ENCODE measurements around the gene NDUFB3.
"Not testable (repeated sequence)": the region's sequence is repeated elsewhere in the genome, so short reads cannot be mapped to it uniquely, and the experiment has no call there.

NDUFB3 gene

DNA sequence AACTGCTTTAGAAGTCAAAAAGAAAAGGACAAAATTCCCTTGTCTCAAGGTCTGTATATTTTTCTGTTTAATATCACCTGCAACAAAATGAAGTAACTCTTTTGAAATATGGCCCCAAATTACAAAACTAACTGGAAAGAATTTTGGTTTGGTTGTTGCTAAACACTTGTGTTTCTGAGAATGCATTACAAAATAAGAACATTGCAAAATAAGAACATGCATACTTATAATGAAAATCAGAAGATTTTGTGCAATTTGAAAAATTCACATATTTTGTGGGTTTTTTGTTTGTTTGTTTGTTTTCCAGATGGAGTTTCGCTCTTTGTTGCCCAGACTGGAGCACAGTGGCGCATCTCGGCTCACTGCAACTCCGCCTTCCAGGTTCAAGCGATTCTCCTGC is 21.8 kb downstream of the NDUFB3 start:
- DNase-seq: peak; percentile 18 to 72 (median 71)

DNA sequence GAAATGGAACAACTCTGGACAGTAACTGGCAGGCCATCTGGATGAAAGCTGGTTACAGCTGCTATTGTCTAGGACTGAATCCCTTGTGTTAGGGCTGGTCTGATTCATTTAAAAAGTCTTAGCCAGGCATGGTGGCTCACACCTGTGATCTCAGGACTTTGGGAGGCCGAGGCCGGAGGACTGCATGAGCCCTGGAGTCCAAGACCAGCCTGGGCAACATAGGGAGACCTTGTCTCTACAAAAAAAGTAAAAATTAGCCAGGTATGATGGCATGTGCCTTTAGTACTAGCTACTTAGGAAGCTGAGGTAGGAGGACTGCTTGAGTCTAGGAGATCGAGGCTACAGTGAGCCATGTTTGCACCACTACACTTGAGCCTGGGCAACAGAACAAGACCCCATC is 28.7 kb downstream of the NDUFB3 start:
- no peak for DNase-seq

DNA sequence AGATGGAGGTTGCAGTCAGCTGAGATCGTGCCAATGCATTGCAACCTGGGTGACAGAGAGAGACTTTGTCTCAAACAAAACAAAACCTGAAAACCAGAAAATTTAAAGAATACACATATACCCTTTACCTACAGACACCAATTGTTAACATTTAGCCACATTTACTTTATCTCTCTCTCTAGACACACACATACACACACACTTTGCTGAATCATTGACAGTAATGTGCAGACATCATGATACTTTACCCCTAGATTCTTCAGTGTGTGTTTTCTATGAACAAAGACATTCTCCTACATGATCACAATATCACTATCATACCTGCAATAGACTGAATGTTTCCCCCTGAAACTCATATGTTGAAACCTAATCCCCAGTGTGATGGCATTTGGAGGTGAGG is 34.0 kb downstream of the NDUFB3 start:
- no peak for DNase-seq

DNA sequence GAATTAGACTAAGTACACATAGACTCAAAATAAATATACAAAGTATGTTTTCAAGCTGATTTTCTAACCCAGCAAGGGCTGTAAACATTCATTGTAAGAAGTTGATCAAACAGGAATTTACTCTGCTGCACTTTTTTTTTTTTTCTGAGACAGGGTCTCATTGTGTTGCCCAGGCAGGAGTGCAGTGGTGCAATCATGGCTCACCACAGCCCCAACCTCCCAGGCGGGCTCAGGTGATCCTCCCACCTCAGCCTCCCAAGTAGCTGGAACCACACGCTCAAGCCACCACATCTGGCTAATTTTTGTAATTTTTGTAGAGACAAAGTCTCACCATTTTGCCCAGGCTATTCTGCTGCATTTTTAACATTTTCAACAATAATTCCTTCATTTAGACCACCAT is 35.8 kb downstream of the NDUFB3 start:
- no peak for DNase-seq

DNA sequence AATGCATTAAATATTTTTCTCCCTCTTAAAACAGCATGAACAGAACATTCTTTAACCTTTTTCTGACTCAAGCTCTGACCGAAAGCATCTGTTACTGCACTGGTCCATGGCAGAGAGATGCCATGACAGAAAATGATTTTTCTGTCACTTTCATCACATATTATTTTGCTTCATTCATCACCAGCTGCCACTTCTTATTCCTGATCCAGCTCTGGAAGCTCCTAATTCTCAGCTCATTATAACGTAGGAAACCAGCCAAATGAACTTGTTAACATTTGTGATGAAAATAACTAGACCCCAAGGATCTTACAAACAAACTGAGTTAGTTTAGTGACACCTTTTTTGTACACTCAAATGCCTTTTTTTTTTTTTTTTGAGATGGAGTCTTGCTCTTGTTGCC is 36.5 kb downstream of the NDUFB3 start:
- DNase-seq: no peak

DNA sequence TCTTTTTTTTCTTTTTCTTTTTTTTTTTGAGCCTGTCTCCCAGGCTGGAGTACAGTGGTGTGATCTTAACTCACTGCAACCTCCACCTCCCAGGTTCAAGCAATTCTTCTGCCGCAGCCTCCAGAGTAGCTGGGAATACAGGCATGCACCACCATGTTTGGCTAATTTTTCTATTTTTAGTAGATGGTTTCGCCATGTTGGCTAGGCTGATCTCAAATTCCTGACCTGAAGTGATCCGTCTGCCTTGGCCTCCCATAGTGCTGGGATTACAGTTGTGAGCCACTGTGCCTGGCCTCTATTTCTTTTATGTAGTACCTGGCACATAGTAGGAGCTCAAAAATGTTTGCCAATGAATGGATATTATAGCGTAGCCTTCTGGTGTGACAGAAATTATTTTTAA is 37.4 kb downstream of the NDUFB3 start:
- no peak for DNase-seq

DNA sequence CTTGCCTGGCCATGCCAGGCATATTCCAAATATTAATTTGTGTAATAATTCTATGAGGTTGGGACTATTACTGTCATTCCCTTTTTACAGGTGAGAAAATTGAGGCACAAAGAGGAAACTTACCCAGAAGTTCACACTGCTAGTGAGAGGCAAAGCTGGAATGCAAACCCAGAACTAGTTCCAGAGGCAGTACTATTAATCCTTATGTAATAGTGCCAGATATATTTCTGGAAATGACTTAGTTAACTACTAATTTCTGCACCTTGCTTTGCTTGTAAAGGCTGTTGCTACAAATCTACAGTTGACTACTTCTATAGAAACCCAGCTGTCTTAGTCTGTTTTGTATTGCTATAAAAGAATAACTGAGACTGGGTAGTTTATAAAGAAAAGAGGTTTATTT is 38.8 kb downstream of the NDUFB3 start:
- no peak for DNase-seq

DNA sequence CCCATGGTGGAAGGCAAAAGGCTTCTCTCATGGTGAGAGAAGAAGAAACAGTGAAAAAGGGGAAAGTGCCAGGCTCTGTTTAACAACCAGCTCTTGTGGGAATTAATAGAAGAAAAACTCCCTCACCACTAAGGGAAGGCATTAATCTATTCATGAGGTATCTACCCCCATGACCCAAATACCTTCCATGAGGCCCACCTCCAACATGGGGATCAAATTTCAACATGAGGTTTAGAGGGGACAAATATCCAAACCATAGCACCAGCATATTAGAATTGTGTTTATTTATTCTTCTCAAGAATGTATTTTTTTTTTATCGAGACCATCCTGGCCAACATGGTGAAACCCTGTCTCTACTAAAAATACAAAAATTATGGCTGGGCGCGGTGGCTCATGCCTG is 39.3 kb downstream of the NDUFB3 start:
- DNase-seq: no peak

DNA sequence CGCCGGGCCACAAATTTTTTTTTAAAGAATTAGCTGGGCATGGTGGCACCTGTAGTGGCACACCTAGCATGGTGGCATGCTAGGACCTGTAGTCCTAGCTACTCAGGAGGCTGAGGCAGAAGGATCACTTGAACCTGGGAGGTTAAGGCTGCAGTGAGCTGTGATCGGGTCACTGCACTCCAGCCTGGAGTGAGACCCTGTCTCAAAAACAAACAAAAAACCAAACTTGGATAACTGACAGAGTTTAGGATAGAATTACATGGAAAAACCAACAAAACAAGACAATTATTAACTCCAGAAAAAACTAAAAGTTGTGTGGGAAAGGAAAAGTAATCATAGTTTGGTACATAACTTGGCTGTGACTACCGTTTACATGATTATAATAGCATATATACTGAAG is 42.5 kb downstream of the NDUFB3 start:
- no peak for DNase-seq

DNA sequence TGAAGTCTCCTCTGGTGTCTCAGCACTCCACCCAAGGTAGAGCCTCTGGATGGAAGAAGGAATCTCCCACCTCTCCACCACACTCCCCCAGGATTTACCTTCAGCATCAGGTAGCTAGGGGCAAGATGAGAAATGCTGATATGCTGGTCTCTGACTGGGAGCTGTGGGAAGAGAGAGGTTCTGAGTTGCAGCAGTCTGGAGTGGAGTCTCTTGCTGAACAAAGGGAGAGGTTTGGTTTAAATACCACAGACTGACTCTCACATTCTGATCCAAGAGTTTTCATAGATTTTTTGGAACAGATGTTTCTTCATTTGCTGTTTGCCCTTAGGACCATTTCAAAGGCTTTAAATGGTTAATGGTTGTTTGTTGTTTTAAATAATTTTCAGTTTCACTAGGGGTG is 43.0 kb downstream of the NDUFB3 start:
- no peak for DNase-seq

DNA sequence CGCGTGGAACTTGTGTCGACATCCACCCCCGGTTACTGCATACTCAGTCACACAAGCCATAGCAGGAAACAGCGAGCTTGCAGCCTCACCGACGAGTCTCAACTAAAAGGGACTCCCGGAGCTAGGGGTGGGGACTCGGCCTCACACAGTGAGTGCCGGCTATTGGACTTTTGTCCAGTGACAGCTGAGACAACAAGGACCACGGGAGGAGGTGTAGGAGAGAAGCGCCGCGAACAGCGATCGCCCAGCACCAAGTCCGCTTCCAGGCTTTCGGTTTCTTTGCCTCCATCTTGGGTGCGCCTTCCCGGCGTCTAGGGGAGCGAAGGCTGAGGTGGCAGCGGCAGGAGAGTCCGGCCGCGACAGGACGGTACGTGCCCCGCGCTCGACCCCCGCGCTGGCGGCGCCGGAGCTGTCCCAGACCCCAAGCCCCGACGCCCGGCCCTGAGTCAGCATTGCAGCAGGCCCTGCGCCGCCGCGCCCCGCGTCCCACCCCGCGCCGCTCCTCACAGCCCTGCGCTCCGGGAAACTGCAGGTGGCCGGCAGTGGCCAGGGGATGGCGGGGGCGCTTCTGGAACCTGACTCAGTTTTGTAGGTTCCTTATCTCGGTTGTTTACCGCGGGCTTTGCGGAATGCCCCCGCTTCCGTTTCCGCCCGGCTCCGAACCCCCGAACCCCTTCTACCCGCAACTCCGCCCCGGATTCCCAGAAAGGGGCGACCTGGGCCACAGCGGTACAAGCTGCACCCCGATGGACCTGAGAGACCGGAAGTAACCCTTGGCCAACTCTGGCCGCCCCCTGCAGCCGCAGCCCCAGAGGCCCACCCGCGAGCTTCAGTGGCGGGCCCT is 44.5 kb downstream of the NDUFB3 start, which contains the start of gene CFLAR:
Gene CFLAR, plus strand, starts transcription at position 50 of the 844 bp plus-strand sequence. CDS start 13,702 bp downstream, outside the sequence.
- DNase-seq: peak; percentile 78 to 89 (median 89)

DNA sequence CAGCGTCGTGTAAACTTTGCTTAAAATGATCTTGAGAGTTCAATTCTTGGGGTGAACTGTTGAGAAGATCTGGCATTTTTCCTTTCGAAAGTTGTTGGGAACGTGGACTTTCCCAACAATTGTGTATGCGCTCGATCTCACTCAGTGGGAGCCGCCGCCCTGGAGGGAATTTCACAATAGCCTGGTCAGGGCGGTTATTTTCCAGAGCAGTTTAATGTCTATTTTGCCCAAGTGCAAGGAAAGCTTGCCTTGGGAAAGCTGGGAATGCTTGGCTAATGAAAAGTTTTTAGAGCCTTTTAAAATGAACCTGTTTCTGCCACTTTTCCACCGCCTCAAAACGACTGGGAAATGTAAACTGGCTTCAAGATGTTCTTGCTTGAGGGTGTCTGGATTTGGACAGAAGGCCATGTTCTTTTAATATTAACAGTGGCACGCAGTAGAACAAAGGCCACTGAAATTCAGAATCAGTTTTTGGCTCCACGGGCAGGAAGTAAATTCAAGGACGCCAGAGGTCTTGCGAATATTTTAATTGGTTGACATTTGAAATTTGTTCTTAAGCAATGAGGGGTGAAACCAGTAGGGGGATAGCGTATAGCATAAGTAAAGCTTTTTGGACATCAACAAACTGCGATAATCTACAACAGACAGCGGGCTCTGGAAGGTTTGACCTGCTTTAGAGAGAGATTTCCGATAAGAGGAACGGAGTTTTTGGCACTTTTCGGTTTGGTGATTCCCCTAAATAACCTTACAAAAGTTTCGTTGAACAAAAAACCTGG is 45.3 kb downstream of the NDUFB3 start:
- DNase-seq: peak; percentile 89 to 95 (median 92)

DNA sequence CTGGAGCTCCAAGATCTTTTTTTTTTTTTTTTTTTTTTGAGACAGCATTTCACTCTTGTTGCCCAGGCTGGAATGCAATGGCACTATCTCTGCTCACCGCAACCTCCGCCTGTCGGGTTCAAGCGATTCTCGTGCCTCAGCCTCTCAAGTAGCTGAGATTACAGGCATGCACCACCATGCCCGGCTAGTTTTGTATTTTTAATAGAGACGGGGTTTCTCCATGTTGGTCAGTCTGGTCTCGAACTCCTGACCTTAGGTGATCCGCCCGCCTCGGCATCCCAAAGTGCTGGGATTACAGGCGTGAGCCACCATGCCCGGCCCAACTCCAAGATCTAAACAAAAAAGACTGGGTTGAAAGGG is 45.9 kb downstream of the NDUFB3 start:
- DNase-seq: not testable (repeated sequence)

DNA sequence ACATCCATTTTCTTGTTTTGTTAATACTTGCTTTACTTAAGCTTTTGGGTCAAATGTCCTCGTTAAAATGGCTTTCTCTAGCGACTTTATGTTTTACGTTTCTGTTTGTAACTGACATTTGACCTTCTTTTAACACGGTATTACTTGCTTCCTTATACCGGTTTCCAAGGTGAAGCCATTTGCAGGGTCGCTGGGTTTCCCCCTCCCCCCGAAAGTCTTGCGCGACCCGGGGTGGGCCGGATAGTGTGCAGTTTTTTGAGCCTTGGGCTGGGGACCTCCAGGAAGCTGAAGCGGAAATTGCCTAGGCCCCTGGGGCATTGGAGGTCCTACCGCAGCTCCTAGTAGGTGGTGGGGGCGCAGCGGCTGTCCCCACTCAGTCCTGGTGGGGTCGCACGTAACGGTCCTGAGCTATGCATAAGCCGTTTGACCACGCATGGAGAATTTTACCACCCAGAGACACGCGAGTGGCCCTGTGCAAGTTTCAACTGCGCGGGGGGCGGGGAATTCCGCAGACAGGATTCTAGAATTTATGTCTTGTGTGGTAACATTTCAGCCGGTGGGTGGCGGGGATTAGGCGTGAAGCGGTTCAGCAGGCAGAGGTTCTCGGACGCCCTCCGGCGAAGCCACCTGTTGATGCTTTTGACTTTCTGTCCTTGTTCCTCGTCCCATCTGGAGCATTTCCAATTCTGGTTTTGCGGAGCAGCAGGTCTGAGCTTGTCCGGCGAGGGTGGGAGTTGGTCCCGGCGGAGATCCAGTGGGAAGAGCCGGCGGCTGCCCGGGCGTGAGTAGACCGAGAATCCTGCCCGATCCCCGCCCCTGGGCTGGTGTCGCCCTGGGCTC is 46.5 kb downstream of the NDUFB3 start:
- DNase-seq: peak; percentile 90 to 94 (median 91)

DNA sequence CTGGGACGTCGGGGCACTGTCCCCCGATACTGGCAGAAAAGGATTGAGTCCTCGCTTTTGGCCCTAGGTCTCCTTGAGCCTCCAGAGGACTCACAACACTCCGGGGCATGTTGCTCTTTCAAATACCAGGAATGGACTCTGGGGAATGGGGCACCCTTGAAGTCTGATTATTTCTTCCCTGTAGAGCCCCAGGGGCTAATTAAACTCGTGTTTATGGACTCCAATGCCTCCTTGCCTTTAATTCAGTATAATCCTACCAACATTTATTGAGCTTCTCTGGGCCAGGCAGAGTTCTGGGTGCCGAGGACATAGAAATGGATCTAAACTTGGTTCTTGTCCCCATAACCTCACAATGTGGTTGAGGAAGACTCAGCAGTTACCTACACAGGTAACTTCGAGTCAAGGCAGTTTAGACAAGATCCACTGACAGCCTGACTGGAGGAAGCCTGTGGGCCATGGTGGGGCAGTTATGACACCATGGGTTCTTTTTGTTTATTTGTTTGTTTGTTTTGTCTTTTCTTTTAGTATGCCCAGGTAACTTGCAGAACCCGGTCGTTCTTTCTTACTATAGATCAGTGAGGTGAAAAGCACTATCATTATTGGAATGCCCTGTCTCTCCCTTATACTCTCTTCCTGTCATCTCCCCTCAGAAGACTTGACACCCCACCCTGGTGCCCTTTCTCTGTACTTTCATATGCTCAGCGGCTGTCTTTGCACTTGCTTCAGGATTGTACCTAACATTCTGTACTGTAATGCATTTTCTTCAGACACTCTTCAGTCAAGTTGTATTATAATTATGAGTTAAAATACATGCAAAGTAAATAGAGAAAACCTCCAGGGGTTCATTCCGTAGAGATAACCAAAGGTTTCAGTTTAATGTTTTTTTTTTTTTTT is 47.4 kb downstream of the NDUFB3 start:
- peak; percentile 39 to 51 (median 45) for DNase-seq

DNA sequence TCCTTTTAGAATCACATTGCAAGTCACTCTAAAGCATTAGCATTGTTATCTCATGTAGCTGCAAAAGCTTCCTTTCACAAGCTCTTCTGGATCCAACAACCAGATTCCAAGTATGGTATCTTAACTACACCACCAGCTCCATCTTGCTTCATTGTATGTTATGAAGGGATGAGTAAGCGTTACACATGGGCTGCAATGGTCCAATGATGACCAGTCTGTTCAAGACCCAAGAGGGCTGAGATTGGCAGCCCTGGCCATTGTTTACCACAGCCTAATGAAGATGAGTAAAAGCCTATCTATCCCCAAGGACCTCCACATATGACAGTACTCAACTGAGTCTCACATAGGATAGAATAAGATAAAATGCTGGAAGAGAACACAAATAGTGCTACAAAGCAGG is 50.5 kb downstream of the NDUFB3 start:
- peak; percentile 39 to 49 (median 43) for DNase-seq

DNA sequence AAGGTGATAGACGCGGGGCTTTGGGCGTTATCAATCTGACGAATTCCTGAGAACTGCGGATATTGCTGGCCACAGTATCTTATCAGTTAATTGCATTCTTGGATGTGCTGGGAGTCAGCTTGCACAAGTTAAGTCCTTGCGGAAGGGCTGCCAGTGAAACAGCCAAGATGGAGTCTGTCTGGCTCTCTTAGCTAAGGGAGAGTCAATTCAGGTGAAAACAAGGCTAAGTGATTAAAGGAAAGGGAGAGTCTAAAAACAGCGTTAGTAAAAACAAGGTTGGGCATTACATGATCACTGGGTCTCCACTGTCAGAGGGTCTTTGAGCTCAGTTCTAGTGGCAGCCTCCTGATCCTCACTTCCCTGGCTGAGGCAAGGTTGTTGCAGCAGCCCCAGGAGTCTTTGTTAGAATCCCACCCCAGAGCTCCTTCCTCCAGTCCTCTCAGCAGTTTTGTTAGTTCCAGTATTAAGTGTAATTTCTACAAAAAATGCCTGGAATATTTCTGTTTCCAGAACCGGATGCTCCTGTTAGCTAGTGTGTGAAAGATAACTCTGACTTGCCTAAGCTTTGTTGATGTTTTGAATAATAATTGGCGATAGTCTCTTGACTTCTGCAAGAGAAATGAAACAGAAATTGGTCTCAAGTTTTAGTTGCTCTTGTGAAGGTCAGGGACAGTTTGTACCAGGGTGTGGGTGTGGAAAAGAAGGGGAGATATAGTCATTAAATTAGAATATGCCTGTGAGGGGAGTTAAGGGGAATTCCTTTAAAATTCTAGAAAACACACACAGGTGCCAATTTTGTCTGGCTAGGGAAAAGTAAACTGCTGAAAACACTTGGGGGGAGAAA is 54.7 kb downstream of the NDUFB3 start:
- peak; percentile 80 to 96 (median 83) for DNase-seq

DNA sequence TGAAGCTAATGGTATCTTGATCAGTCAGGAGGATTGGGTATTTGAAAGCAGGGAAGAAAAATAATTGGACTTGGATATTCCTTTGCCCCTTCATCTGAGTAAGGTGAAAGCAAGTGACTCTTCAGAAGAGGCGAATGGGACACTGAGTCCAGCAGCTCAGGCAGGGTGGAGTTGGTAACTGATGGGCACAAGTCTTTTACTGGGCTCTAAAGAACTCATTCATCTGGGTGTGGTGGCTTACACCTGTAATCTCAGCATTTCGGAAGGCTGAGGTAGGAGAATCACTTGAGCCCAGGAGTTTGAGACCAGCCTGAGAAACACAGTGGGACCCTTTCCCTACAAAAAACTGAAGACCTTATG is 55.3 kb downstream of the NDUFB3 start:
- DNase-seq: no peak

DNA sequence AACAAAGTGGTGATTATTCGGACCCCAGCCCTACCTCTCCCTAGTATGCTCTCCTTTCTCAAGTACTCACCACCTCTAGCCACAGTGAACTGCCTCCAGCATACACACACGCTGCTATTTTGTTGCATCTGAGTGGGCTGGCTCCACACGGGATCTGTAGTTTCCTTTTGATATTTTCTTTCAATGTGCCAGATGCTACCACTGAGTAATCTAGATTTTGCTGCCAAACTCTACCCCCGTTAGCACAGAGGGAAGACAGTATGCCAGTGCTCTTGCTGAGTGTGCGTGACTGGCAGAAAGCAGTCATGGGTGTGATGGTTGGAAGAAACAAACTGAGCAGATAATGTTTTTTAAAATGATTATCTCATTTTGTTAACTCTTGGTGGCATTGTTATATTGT is 55.8 kb downstream of the NDUFB3 start:
- peak; percentile 87 to 96 (median 90) for DNase-seq

DNA sequence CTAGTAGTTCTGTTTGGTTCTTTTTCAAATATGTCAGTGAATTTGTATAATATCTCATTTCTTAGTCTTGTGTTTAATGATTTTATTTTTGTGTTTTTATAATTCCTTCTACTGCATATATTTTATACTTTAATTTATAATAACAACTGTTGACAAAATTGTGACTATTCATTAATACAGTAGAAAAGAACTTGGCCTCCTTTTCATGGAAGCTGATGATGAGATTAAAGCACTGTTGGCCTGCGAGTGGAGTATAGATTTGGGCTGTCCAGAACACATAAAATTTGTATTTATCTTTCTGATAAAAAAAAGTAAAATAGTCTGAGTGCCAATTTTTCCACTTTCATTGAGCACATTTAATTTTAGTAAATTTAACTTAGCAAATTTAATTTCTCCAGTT is 56.2 kb downstream of the NDUFB3 start:
- peak in 2 of 3 donors; percentile 14 to 21 for DNase-seq

DNA sequence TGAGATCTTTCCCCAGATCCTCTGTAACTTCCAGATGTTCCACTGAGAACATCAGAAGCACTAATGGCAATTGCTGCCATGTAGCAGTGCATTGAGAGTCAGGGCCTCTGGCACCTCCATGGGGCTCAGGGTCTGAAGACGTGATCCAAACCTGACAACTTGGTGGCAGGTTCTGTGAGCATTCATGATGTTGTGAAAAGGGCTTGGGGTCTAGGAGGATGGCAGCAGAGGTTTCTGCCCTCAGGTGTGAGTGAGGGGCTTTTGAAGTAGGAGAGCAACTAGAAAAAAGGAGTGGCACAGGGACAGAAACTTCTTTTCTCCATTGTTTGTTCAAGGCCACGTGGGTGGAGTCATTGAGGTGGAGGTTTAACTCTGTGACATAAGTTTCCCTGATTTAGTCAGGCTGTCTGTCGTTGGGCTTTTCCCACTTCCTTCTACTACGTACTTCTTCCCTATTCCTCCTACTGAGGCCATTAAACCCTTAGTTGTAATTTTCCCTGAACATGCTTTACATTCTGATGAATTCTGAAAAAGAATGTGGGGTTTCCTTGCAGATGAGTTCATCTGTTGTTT is 57.2 kb downstream of the NDUFB3 start:
- peak; percentile 92 to 98 (median 97) for DNase-seq

All from suppressor macrophage treated with lipopolysaccharide for 1 hour (primary cell).